Hematopoietic multipotent progenitor cell treated with erythropoietin and hydrocortisone succinate and interleukin-3 and kit ligand, for 6 days (in vitro differentiated cells): Measurements from ENCODE around the gene CYTH2.

Source experiments
- DNase-seq: peaks from one replicate; pipeline ENCODE4 v3.0.0-alpha.2; 2015

The CYTH2 gene

DNA sequence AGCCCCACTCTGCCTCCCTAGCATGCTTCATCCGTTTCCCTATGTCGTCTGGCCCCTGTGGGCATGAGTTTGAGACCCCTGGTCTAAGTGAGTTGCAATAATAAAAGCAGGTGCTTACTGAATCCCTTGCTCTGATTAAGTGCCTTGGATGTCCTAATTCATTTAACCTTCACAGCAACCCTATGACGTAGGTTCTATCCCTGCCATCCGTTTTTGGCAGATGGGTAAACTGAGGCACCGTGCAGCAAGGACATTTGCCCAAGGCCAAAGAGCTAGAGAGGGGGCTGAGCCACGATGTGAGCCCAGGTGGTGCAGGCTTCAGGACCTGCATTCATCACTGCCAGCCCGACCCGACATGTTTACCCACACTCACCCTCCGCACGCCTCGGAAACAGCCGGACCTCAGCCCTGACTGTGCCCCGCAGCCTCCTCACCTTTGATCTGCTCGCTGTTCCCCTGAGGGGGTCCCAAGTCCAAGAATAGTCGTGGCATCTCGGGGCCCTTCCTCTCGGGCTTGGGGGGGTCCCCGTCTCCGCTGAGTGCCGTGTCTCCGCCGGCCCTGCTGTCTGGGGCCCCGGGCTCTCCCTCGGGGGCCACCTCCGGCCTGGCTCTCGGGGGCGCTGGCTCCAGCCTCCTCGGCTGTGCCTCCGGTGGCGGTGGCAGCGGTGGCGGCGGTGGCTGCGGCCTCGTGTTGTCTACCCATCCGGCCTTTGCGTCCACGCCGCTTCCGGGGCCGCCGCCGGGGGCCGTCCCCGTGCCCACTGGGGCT is 28.0 kb downstream of the CYTH2 start:
- DNase-seq: no peak

DNA sequence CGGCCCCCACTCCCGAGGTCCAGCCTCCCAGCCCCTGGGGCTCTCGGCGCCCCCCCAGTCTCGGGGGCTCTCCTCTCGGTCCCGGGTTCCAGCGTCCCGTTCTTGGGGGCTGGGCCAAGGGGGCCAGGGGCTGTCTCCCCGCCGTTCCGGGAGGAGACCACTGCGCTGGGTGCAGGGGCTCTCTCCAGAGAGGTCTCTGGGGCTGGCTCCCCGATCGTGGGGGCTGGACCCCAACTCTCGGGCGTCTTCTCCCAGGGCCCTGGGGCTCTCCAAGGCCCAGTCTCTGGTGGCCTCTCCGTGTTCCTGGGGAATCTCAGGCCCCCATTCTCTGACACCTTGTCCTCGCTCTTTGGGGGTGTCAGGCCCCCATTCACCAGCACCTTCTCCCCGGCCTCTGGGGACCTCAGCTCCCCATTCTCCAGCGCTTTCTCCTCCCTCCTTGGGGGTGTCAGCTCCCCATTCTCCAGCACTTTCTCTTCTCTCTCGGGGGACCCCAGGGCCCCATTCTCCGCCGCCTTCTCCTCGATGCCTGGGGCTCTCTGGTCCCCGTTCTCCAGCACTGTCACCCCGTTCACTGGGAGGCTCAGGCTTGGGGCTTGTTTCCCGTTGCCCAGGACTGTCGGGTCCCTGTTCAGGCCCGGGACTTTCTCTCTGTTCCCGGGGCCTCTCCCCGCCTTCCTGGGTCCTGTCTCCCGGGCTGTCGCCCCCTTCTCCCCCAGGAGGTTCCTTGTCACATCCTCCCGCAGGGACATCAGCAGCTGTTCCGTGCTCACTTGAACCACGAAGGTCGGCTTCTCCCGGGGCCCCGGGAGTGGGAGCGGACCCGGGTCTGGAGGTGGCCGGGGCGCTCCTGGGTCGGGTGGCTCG is 28.8 kb downstream of the CYTH2 start:
- no peak for DNase-seq

DNA sequence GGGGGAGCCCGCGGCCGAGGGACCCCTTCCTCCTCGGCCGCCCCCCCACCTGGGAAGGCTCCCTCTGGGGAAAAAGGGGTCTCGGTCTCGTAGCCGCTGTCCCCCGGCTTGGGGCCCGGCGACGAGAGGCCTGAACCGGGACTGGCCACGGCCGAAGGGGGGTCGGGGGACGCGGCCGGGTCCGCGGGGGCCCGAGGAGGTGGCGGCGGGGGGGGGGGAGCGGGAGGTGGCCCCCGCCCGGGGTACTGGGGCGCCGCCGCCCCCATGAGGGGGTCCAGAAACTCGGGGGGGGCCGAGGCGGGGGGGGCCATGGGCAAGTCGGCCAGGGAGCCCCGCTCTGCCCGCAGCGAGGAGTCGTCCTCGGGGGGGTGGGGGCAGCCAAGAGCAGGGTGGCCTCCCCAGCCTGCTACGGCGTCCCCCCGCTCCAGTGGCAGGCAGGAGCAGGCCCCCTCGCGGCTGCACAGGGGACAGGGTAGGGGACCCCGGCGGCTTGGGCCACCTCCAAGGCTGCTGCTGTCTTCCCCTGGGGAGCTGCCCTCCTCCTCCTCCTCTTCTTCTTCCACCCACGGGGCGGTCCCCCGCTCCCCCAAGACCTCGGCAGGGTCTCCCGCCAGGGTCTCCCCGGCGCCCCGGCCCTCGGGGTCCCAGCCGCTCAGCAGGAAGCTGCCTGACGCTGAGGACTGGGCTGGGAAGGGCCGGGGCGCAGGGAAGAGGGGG is 29.6 kb downstream of the CYTH2 start:
- DNase-seq: no peak

DNA sequence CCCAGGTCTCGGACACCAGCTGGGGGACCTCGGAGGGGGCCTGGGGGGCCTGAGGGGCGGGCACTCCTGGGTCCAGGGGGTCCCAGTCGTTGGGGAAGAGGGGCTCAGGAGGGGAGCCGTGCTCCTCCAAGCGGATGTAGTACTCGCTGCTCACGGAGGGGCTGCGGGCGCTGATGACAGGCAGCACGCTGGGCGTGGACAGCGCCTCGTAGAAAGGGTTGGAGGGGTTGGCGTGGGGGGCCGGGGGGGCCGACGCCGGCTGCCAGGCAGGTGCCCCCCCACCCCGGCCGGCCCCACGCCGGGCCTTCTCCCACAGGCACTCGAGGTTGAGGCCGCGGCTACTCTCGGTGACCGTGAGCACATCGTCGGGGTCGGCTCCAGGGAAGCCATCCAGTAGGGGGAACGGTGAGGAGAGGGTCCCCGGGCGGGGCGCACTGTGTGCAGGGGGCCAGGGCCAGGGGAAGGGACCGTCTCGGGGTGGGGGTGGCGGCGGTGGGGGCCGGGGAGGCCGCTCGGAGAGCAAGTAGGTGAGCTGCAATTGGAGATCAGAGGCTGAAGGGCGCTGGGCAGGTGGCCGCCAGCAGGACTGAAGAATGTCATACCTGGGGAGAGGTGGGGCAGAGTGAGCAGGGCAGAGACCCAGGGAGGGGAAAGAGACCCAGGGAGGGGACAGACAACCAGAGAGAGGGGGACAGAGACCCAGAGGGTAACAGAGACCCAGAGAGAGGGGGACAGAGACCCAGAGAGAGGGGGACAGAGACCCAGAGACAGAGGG is 30.3 kb downstream of the CYTH2 start:
- no peak for DNase-seq

DNA sequence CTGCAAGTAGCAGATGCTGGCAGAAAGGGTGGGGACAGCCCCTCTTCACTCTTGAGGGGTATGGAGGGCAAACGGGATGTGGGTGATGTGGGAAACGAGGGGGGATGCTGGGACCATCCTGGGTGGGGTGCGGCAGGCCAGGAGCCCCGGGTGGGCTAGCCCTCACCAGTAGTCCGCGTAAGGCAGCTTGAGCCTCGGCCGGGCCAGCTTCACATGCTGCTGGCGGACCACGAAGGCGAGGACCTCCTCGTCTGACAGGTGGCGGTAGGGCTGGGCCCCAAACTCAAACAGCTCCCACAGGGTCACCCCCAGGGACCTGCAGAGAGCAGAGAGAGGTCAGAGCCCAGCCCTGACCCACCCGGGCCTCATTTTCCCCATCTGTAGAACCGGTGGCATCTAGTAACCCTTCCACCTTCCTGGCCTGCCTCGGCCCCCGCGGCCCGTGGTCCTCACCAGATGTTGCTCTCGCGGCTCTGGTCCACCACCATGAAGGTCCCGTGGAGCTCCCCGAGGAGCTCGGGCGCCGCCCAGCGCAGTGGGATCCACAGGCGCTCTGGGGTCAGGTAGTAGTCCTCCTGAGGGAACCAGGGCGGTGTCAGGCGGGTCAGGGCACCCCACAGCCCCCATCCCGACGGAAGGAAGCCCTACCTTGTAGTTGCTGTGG is 31.8 kb downstream of the CYTH2 start:
- no peak for DNase-seq

DNA sequence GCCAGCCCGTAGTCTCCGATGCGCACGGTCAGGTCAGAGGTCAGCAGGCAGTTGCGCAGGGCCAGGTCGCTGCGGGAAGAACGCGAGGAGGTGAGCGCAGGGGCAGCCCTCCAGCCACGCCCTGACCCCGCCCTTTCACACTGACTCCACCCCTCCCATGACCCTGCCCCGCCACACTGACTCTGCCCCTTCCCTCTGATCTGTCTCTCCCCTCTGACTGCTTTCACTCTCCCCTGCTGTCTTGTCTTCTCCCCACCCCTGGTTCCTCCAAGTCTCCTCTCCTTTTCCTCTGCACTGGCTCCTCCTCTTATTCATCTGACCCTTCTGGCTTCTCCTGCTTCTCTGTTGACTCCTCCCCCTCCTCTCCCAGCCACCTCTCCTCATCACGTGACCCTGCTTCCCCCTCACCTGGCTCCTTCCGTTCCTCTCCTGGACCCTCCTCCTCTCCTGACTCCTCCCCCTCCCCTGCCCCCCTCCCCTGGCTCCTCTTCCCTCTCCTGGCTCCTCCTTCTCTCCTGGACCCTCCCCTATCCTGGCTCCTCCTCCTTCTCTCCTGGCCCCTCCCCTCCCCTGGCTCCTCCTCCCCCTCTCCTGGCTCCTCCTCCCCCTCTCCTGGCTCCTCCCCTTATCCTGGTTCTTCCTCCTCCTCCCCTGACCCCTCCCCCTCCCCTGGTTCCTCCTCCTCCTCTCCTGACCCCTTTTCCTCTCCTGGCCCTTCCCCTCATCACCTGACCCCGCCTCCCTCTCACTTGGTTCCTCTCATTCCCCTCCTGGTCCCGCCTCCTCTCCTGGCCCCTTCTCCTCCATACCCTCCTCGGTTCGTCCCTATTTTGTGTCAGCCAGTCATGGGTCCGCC is 32.6 kb downstream of the CYTH2 start:
- DNase-seq: peak; percentile 85

DNA sequence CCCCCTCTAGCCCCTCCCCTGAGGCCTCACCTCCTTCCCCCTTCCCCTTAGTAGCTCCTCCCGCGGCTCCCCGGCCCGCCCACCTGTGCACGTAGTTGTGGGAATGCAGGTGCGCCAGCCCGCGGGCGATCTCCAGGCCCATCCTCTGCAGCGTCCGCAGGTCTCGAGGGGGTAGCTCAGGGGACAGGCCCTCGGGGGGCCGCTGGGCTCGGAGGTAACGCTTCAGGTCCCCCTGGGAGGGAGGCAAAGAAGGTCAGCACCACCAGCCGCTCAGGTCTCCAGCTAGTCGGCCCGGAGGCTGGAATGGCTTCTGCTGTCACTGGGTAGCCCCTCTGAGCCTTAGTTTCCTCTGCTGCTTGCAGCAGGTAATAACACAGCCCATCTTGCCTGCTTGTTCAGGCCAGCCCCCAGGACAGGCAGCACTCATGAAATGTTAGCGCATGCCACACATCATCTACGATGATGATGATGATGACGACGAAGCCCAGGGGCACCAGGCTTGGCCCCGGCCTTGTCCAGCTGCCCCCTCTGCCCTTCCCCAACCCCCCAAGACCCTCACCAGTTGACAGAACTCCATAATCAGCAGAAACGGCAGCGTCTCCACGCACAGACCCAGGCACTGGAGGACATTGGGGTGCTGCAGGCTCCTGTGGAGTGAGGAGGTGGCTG is 33.3 kb downstream of the CYTH2 start:
- no peak for DNase-seq

DNA sequence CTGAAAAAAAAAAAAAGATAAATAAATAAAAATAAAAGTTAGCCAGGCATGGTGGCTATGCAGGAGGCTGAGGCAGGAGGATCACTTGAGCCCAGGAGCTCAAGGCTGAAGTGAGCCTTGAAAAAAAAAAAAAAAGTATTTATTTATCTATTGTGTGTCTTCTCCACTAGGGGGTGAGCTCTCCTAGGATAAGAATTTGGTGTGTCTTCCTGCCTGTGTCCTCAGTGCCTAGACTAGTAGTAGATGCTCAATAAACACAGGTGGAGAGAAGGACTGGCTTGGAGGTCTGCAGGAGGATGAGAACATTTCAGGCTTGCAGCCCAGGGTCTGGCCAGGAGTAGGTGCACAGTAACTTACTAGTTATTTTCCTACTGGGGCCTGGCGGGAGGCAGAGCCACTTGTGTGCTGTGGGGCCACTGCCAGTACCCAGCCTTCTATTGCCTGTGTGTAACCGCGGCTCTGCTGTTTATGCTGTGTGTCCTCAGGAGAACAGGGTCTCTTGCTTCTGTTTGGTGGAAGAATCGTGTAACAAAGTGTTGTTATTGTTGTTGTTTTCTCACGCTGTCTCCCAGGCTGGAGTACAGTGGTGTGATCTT is 37.1 kb downstream of the CYTH2 start:
- DNase-seq: peak; percentile 87

DNA sequence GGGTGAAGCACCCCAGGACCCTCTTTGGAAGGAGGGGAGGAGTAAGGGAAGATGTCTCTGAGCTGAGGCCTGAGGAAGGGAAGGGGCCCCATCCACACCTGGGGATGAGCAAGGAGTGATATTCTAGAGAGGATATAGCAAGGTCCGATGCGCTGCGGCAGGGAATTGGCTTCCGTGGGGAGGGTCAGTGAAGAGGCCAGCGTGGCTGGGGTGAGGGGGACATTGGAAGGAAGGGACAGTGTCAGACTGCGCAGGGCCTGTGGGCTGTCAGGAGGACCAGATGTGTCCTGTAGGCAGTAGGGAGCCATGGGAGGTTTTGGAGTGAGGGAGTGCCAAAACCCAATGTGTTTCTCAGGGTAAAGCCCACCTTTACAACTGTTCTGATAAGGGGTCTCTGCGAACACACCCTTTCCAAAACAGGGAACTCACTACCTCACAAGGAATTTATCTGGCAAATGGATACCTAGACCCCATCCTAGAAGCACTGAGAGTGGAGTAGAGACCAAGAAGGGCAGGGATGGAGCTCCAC is 38.8 kb downstream of the CYTH2 start:
- no peak for DNase-seq

DNA sequence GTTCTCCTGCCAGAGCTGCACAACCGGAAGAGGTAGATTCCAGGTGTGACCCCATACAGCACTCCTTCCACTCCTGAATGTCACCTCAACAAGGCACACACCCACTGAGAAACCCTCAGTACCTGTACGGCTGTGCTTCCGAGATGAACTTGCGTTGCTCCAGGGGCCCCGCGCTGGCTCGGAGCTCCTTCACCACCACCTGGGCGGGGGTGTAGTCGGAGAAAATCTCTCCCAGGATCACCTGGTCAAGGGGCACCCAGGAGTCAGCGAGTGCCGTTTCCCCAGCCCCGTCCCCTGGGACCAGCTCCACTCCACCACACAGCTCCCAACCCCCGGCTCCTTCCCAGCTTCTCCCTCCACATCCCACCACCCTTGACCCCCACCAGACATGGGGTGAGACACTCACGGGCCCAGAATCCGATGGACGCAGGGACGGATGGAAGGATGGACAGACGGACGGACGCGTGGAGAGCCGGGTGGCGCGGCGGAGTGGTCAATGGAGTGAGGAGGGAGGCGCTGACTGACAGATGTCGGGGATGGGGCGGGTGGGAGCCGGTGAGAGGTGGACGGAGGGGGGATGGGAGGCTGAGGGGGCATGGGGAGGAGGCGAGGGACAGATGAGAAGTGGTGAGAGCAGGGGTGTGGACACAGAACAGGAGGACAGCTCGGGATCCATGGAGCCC is 39.7 kb downstream of the CYTH2 start:
- DNase-seq: no peak

DNA sequence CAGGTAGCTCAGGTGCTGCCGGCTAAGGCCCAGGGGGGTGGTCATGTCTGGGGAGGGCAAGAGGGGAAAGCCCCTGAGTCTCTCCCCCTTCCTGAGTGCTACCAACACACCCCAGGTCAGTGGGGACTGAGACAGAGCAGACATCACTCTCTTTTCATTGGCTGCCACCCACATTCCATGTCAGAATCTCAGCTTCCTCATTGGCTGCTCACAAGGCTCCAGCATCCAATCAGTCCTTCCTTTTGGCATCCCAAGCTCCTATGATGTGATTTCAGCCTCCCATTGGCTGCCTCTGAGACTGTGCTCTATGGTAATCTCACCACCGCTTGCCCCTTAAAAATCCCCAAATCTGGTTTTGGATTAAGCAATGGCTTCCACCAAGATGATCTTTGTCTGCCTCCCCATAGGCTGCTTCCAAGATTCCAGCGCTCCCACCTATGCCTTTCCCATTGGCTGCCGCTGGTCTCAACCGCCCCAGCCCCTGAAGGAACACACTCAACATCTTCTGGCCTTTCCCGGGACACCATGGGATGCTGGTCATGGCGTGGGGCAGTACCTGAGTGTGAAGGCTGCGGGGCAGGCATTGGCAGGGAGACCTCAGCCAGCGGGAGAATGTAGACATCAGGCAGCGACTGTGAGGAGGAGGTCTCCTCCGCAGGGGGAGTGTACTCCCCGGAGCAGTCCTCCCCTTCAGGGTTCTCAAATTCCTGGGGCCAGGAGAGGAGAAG is 40.5 kb downstream of the CYTH2 start:
- no peak for DNase-seq

DNA sequence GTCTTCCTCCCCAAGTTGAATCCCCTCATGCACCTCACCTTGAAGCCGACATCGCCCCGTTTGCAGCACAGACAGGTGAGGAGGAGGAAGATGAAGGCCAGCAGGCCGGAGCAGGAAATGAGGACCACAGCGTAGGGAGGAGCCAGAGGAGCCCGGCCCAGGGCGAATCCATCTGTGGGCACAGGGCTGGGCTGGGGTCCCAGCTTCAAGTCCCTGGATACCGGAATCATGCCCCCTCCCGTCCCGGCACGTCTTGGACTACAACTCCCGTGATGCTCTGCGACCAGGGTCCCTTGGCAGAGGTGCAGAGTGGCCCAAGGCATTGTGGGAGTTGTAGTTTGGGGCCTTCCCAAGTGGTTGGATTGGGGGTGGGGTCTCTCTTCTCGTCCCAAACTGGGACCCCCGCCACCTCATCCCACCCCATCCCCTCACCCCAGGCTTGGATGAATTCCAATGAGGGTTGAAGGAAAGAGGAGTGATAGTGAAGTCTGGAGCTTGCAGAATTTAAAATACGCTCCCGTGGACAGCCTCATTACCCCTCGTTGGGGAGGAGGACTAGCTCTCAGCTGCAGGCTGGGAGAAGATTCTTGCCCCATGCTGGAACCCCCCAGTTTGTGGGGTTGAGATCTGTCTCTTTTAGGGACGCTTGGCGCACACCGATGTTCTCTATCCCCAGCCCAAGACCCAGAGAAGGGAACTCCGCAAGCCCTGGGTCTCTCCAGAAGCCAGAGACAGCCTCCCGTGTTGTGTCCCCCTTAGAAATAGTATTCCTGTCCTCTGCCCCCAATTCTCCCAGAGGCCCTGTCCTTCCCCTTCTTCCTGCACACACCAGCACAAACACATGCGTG is 41.5 kb downstream of the CYTH2 start:
- DNase-seq: peak; percentile 80

DNA sequence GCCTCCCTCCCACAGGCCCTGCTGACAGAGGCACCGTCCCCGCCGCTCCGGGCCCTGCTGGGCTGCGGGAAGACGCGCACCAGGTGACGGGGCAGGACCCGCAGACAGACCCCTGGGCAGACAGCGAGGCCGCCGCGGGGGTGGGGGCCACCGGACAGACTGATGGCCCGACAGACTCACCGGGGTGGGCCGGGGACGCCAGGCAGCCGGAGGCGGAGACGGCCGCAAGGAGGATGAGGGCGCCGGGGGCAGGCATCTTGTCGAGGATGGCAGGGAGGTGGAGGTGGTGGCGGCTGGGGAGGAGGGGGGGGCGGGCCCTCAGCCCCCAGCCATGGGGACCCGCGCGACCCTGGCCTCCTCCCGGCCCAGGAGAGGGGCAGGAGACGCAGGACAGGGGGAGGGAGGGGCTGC is 42.2 kb downstream of the CYTH2 start:
- DNase-seq: no peak

DNA sequence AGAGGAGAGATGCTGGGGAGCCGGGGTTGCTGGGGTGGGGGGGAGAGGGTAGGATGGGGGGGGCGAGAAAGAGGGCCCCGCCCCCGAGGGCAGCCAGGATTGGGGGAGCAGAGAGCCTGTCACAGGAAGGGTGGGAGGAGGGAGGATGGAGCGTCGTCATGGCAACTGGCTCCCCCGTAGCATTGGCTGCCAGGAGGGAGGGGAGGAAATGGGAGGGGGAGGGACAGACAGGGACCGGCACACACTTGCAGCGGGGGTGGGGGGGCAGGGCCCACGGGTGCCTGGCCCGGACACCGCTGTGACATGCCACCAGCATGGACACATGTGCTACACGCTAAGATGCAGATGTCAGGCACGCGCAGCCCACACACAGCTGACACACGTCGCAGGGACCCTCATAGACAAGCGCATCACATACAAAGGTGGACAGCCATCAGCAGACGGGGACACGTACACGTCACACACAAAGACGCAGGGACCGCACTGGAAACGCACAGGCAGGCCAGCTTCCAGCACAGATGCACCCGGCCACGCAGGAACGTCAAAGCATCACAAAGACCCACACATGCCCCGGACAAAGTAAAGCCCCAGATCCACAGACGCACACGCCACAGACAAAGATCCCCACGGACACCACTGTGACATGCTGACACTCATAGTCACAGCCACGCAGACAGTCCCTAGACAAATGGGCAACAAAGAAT is 42.8 kb downstream of the CYTH2 start, which contains the start of gene LMTK3:
TSS of gene LMTK3 (minus strand) at position 36 of the 704 bp plus-strand sequence. CDS start 259 bp downstream, outside the sequence.
- peak; percentile 59 for DNase-seq

DNA sequence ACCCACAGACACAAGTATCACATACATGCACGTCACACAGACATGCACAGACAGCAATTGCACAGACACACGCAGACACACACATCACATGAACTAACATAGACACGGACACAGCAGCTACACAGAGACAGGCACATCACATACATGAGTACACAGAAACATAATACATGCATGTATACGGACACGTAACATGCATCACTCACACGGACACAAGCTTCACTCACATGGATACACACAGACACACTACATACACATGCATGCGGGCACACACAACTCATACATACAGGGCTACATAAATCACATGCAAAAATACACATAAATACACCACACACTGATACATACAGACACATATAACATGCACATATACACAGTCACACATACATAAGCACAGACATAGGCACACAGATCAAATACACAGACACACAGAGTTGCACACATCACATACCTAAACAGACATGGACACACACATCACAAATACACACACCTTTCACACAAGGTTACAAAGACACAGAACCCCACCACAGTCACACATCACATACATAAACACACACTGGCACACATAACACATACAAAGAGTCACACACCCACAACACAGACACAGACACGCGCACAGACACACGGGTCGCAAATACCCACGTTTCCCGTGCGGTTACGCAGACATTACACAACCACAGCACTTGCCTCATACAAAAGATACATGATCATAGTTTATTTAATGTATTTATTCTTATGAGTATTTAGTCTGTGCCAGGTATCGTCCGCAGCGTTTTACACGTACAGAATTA is 43.5 kb downstream of the CYTH2 start:
- DNase-seq: no peak
